H9 (cell line): ENCODE data around the gene DNAAF2. TPM values are rescaled to one million over a fixed set of nuclear protein-coding genes. Genes with fewer than 3 reads are reported as not detected.

ENCODE experiments used
- DNase-seq: peaks from one replicate; pipeline ENCODE4 v3.0.0-alpha.2; 2017
- H2AFZ ChIP-seq: one replicate; pipeline ENCODE4 v1.6.1; 2013; ENCODE audit warnings: mild to moderate bottlenecking, low read length, control low read depth, moderate library complexity
- H2AK5ac ChIP-seq: 2 replicates; pipeline ENCODE4 v1.6.1; 2013; ENCODE audit warnings: low read length, control low read depth, mixed read lengths; ENCODE audit not compliant: insufficient read length
- H2BK120ac ChIP-seq: one replicate; pipeline ENCODE4 v1.6.1; 2013; ENCODE audit warnings: low read depth, mild to moderate bottlenecking, low read length, control low read depth, inconsistent platforms; ENCODE audit not compliant: poor library complexity, severe bottlenecking
- H2BK12ac ChIP-seq: 2 replicates; pipeline ENCODE4 v1.6.1; 2013; ENCODE audit warnings: low read length, control low read depth, mixed read lengths, low read depth; ENCODE audit not compliant: insufficient read length
- H2BK15ac ChIP-seq: 2 replicates; pipeline ENCODE4 v1.6.1; 2013; ENCODE audit warnings: low read depth, low read length, control low read depth
- H2BK20ac ChIP-seq: one replicate; pipeline ENCODE4 v1.6.1; 2013; ENCODE audit warnings: low read depth, mild to moderate bottlenecking, low read length, control low read depth, inconsistent platforms; ENCODE audit not compliant: poor library complexity, severe bottlenecking
- H2BK5ac ChIP-seq: 2 replicates; pipeline ENCODE4 v1.6.1; 2013; ENCODE audit warnings: low read length, control low read depth, mixed read lengths; ENCODE audit not compliant: insufficient read length
- H3K14ac ChIP-seq: 2 replicates; pipeline ENCODE4 v1.6.1; 2013; ENCODE audit warnings: low read length, control low read depth; ENCODE audit not compliant: insufficient read depth
- H3K18ac ChIP-seq: 2 replicates; pipeline ENCODE4 v1.6.1; 2013; ENCODE audit warnings: low read depth, mild to moderate bottlenecking, mixed read lengths, low read length, control low read depth; ENCODE audit not compliant: insufficient read length
- H3K23ac ChIP-seq: 2 replicates; pipeline ENCODE4 v1.6.1; 2013; ENCODE audit warnings: low read length, control low read depth, mixed read lengths, low read depth; ENCODE audit not compliant: insufficient read length
- H3K23me2 ChIP-seq: 2 replicates; pipeline ENCODE4 v1.6.1; 2013; ENCODE audit warnings: low read depth, mild to moderate bottlenecking, mixed read lengths, low read length, control low read depth; ENCODE audit not compliant: insufficient read length, poor library complexity, severe bottlenecking
- H3K27ac ChIP-seq: 2 replicates; pipeline ENCODE4 v1.5.1; 2013; ENCODE audit warnings: low read length, control low read depth, mixed read lengths, low read depth; ENCODE audit not compliant: insufficient read length
- H3K27me3 ChIP-seq: 2 replicates; pipeline ENCODE4 v1.6.1; 2013; ENCODE audit warnings: low read length, control low read depth, inconsistent platforms; ENCODE audit not compliant: insufficient read depth
- H3K4ac ChIP-seq: 2 replicates; pipeline ENCODE4 v1.6.1; 2013; ENCODE audit warnings: low read depth, mild to moderate bottlenecking, control low read depth, inconsistent platforms, low read length, moderate library complexity
- H3K4me1 ChIP-seq: 2 replicates; pipeline ENCODE4 v1.6.1; 2013; ENCODE audit warnings: low read length, control low read depth, inconsistent platforms; ENCODE audit not compliant: insufficient read depth
- H3K4me2 ChIP-seq: 2 replicates; pipeline ENCODE4 v1.6.1; 2013; ENCODE audit warnings: low read length, control low read depth, mixed read lengths; ENCODE audit not compliant: insufficient read length, insufficient read depth
- H3K56ac ChIP-seq: 2 replicates; pipeline ENCODE4 v1.6.1; 2013; ENCODE audit warnings: low read depth, mild to moderate bottlenecking, mixed read lengths, low read length, control low read depth; ENCODE audit not compliant: insufficient read length
- H3K79me1 ChIP-seq: 2 replicates; pipeline ENCODE4 v1.6.1; 2013; ENCODE audit warnings: low read depth, mild to moderate bottlenecking, moderate library complexity, low read length, control low read depth, inconsistent platforms; ENCODE audit not compliant: insufficient read depth, poor library complexity, severe bottlenecking
- H3K79me2 ChIP-seq: 2 replicates; pipeline ENCODE4 v1.6.1; 2013; ENCODE audit warnings: low read length, control low read depth, inconsistent platforms; ENCODE audit not compliant: insufficient read depth
- H3K9ac ChIP-seq: 2 replicates; pipeline ENCODE4 v1.6.1; 2013; ENCODE audit warnings: low read length, control low read depth, mixed read lengths; ENCODE audit not compliant: insufficient read length; ENCODE audit errors: extremely low read depth
- H3K9me3 ChIP-seq: one replicate; pipeline ENCODE4 v1.6.1; 2013; ENCODE audit warnings: low read depth, low read length, inconsistent platforms; ENCODE audit not compliant: control insufficient read depth
- H3T11ph ChIP-seq: one replicate; pipeline ENCODE4 v1.6.1; 2013; ENCODE audit warnings: mild to moderate bottlenecking, low read length, control low read depth, inconsistent platforms
- H4K20me1 ChIP-seq: one replicate; pipeline ENCODE4 v1.6.1; 2013; ENCODE audit not compliant: control insufficient read depth, insufficient read length, insufficient read depth
- H4K5ac ChIP-seq: 2 replicates; pipeline ENCODE4 v1.6.1; 2013; ENCODE audit warnings: low read depth, mild to moderate bottlenecking, mixed read lengths, low read length, control low read depth; ENCODE audit not compliant: insufficient read length
- H4K8ac ChIP-seq: replicated peaks from 2 replicates; pipeline ENCODE4 v1.6.1; 2013; ENCODE audit warnings: low read length, control low read depth, mixed read lengths, low read depth; ENCODE audit not compliant: insufficient read length
- H4K91ac ChIP-seq: 2 replicates; pipeline ENCODE4 v1.6.1; 2013; ENCODE audit warnings: low read depth, mild to moderate bottlenecking, moderate library complexity, mixed read lengths, low read length, control low read depth; ENCODE audit not compliant: insufficient read length
- H3K27ac Mint-ChIP-seq, 3 experiments: 2 replicates in 2 of 3; 3 replicates in 1 of 3; pipeline ENCODE4 v1.8.0; 2020 to 2021; ENCODE audit warnings: mixed read lengths in 3 of 3, mild to moderate bottlenecking in 1 of 3, moderate library complexity in 1 of 3
- H3K27me3 Mint-ChIP-seq: 2 replicates; pipeline ENCODE4 v1.8.0; 2021; ENCODE audit warnings: low read depth, mild to moderate bottlenecking, moderate library complexity, mixed read lengths
- H3K36me3 Mint-ChIP-seq, 3 experiments: 2 replicates in 2 of 3; 3 replicates in 1 of 3; pipeline ENCODE4 v1.8.0; 2020 to 2021; ENCODE audit warnings: low read depth in 3 of 3, mixed read lengths in 3 of 3; ENCODE audit not compliant: insufficient read depth in 1 of 3
- H3K4me1 Mint-ChIP-seq, 2 experiments: 2 replicates each; pipeline ENCODE4 v1.8.0; 2020; ENCODE audit warnings: mixed read lengths in 2 of 2
- H3K4me3 Mint-ChIP-seq, 2 experiments: 2 replicates in 1 of 2; 3 replicates in 1 of 2; pipeline ENCODE4 v1.8.0; 2020 to 2021; ENCODE audit warnings: mild to moderate bottlenecking in 2 of 2, mixed read lengths in 2 of 2, moderate library complexity in 1 of 2
- H3K9me3 Mint-ChIP-seq, 2 experiments: 2 replicates in 1 of 2; 3 replicates in 1 of 2; pipeline ENCODE4 v1.8.0; 2020; ENCODE audit warnings: mild to moderate bottlenecking in 2 of 2, mixed read lengths in 2 of 2, moderate library complexity in 1 of 2
- CTCF ChIP-seq: fragments of 200-600 bp; sonication (generic); conservative IDR thresholded peaks from 3 replicates; pipeline ENCODE4 v1.8.0; 2021; ENCODE audit warnings: antibody characterized with exemption, mild to moderate bottlenecking
- WGBS: extraction: QIAGEN DNeasy Blood & Tissue Kit; methylation state at CpG from one replicate; pipeline ENCODE4 v1.1.7; 2013; ENCODE audit warnings: missing lambda C conversion rate, low lambda C conversion rate, mixed read lengths; ENCODE audit not compliant: insufficient read length; ENCODE audit errors: extremely low coverage; 5-methylcytosine and 5-hydroxymethylcytosine counted together
- total RNA-seq: library from RNA; stranded (reverse); gene quantifications from 2 replicates; pipeline ENCODE4 v1.2.1, GENCODE V29; 2021

The DNAAF2 gene
- total RNA-seq, 1 experiment from 2014 or later: 26.3 TPM

- Histone ChIP-seq H3K56ac (no peak overlapping the region), H3K4ac (no peak overlapping the region), H2BK120ac (no peak overlapping the region), H3K23me2 (no peaks in the 10 kb centered on the region), H4K5ac (no peak overlapping the region), H4K20me1 (no peaks in the 10 kb centered on the region), H3K14ac (no peak overlapping the region), H3T11ph (no peak overlapping the region), H3K27me3 (no peaks in the 10 kb centered on the region), H2BK5ac (no peak overlapping the region), H2AK5ac (no peak overlapping the region), H2BK15ac (no peak overlapping the region), H2BK20ac (no peak overlapping the region), H2AFZ (no peak overlapping the region), H3K18ac (no peak overlapping the region), H3K79me2 (no peaks in the 10 kb centered on the region), H4K8ac (no peak overlapping the region), H3K23ac (no peak overlapping the region), H3K9ac (no peak overlapping the region), H3K4me1 (no peaks in the 10 kb centered on the region), H3K79me1 (no peaks in the 10 kb centered on the region), H3K9me3 (no peaks in the 10 kb centered on the region), H3K4me2 (no peak overlapping the region), H4K91ac (no peak overlapping the region), H2BK12ac (no peak overlapping the region), H3K27ac (no peak overlapping the region)
- Mint-ChIP-seq H3K4me1 (peaks cover 3 to 6% of the 10 kb centered on the region in 2 experiments; a peak in 2 of 4 replicates), H3K9me3 (no peaks in the 10 kb centered on the region), H3K27me3 (no peaks in the 10 kb centered on the region), H3K4me3 (no peak overlapping the region), H3K36me3 (peaks cover 11 to 49% (median 35%) of the 10 kb centered on the region in 3 experiments), H3K27ac (no peak overlapping the region)
- no peak for DNase-seq
- TF ChIP-seq CTCF: no peak
- WGBS: no CpG with 5 or more reads among the region's 6 CpGs
Observed at GRCh38 chr14:49607583-49607982, 27.5 kb downstream of the DNAAF2 start.
